ENCODE results near the gene MAZ.
"Not testable (repeated sequence)": the region's sequence is repeated elsewhere in the genome, so short reads cannot be mapped to it uniquely, and the experiment has no call there.

Gene MAZ

DNA sequence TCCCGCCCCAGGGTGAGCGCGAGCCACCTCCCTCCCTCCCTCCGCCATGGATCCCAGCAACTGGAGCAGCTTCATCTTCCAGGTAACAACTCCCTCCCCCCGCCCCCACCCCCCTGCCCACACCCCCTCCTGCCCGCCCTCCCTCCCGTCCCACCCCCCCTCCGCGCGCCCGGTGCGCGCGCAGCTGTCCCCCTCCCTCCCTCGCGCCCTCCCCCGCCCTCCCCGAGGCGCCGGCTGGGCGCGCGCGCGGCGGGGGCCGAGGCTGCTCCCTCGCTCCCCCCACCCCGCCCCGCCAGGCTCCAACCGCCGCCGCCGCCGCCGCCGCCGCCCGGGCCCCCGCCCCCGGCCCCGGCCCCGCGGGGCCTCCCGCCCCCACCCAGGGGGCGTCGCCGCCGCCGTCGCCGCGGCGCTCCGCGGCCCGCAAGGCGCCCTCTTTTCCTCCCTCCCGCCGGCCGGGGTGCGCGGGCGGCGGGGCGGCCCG, at the start of gene MAZ:
MAZ (plus strand) TSS at position 431 of the 481 bp plus-strand sequence. CDS start 173 bp downstream, outside the sequence.
- no peak for TF ChIP-seq CTCF (conservative IDR thresholded peaks at IDR 0.05; ENCODE audit: low read depth, low read length)
- DNase-seq (ENCODE audit: low read depth), result no peak
- H3K4me3 ChIP-seq (ENCODE audit: low read length), result peak within 1 kb of the TSS; percentile 79

- TF ChIP-seq CTCF (conservative IDR thresholded peaks at IDR 0.05; ENCODE audit: low read depth, low read length), result no peak
- peak; percentile 34 for DNase-seq (ENCODE audit: low read depth)
- H3K4me3 ChIP-seq (ENCODE audit: low read length), result no peak overlapping the region
Measured at GRCh38 chr16:29756654-29757053, 49.7 kb upstream of the MAZ start.

- H3K4me3 ChIP-seq (ENCODE audit: low read length); DNase-seq (ENCODE audit: low read depth): not testable (repeated sequence)
Measured at GRCh38 chr16:29757086-29757485, 49.2 kb upstream of the MAZ start.

DNA sequence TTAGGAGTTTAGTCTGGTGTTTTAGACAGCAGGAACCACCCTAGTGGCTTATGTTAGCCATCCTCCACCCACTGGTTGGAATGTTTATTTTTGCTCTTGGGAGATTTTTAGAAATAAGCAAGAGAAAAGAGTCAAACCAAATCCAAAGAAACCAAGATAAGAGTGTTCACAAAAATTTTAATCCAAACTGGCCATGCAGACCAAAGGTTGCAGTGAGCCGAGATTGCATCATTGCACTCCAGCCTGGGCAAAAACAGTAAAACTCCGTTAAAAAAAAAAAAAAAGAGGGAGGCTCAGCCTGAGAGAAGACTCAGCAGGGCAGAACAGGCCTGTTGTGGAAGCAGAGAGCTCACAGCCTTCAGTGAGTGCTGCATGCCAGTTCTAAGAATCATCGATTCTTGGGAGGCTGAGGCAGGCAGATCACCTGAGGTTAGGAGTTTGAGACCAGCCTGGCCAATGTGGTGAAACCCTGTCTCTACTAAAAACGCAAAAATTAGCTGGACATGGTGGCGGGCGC, 48.3 kb upstream of the MAZ start:
- peak; percentile 29 for TF ChIP-seq CTCF (conservative IDR thresholded peaks at IDR 0.05; ENCODE audit: low read depth, low read length)
- H3K4me3 ChIP-seq (ENCODE audit: low read length), result no peak overlapping the region
- DNase-seq (ENCODE audit: low read depth), result peak; percentile 33

GRCh38 chr16:29760567-29761279, 45.6 kb upstream of the MAZ start:
- no peak overlapping the region for H3K4me3 ChIP-seq (ENCODE audit: low read length)
- TF ChIP-seq CTCF (conservative IDR thresholded peaks at IDR 0.05; ENCODE audit: low read depth, low read length), result no peak
- DNase-seq (ENCODE audit: low read depth), result no peak

DNA sequence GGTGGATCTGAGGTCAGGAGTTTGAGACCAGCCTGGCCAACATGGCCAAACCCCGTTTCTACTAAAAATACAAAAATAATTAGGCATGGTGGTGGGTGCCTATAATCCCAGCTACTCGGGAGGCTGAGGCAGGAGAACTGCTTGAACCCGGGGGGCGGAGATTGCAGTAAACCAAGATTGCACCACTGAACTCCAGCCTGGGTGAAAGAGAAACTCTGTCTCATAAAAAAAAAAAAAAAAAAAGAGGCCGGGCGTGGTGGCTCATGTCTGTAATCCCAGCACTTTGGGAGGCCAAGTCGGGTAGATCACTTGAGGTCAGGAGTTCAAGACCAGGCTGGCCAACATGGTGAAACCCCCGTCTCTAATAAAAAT, 45.1 kb upstream of the MAZ start:
- not testable (repeated sequence) for H3K4me3 ChIP-seq (ENCODE audit: low read length); DNase-seq (ENCODE audit: low read depth)

- no peak for DNase-seq (ENCODE audit: low read depth)
- H3K4me3 ChIP-seq (ENCODE audit: low read length), result no peak overlapping the region
- TF ChIP-seq CTCF (conservative IDR thresholded peaks at IDR 0.05; ENCODE audit: low read depth, low read length), result no peak
Measured at GRCh38 chr16:29761882-29762281, 44.4 kb upstream of the MAZ start.

DNA sequence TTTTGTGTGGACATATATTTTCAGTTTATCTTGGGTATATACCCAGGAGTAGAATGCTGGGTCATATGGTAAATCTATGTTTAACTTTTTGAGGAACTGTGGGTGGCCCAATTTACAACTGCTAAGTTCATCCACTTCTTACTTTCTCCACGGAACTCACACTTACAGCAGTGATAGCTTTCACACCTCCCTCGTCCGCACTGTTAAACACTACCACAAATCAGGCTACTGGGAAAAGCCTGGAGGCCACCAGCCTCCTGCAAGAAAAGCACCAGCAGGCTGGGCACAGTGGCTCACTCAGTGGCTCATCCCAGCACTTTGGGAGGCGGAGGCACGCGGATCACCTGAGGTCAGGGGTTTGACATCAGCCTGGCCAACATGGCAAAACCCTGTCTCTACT, 43.0 kb upstream of the MAZ start:
- no peak for DNase-seq (ENCODE audit: low read depth)
- TF ChIP-seq CTCF (conservative IDR thresholded peaks at IDR 0.05; ENCODE audit: low read depth, low read length), result no peak
- no peak overlapping the region for H3K4me3 ChIP-seq (ENCODE audit: low read length)

Measured in retinal pigment epithelial cell (primary cell).